IPS-NIHi7 (cell line): ENCODE measurements around the gene PCBP3.
"Not testable (repeated sequence)": the region's sequence is repeated elsewhere in the genome, so short reads cannot be mapped to it uniquely, and the experiment has no call there.

ENCODE experiments used
- DNase-seq: peaks from one replicate; pipeline ENCODE4 v3.0.0; 2012; ENCODE audit warnings: mixed read lengths; ENCODE audit errors: extremely low spot score

PCBP3 gene

DNA sequence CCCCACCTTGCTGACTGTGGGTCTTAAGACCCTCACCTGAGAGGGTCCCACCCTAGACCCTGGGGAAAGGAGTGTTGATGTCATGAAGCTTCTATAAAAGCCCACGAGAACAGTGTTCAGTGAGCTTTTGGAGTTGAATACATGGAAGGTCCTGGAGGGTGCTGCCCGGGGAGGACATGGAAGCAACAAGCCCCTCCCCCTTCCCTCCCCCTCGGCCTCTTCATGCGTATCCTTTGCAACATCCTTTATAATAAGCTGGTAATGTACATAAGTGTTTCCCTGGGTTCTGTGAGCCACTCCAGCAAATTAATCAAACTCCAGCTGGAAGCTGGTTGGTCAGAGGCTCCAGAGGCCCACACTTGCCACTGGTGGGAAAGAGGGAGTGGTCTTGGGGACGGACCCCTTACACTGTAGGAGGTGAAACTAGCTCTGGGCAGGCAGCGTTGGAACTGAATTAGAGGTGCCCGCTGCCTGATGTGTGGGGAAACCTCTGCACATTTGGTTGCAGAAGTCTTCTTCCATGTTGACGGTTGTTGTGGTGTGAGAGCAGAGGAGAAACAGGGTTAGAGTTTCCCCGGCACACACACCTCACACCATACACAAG lies 323.4 kb downstream of the PCBP3 start:
- no peak for DNase-seq

DNA sequence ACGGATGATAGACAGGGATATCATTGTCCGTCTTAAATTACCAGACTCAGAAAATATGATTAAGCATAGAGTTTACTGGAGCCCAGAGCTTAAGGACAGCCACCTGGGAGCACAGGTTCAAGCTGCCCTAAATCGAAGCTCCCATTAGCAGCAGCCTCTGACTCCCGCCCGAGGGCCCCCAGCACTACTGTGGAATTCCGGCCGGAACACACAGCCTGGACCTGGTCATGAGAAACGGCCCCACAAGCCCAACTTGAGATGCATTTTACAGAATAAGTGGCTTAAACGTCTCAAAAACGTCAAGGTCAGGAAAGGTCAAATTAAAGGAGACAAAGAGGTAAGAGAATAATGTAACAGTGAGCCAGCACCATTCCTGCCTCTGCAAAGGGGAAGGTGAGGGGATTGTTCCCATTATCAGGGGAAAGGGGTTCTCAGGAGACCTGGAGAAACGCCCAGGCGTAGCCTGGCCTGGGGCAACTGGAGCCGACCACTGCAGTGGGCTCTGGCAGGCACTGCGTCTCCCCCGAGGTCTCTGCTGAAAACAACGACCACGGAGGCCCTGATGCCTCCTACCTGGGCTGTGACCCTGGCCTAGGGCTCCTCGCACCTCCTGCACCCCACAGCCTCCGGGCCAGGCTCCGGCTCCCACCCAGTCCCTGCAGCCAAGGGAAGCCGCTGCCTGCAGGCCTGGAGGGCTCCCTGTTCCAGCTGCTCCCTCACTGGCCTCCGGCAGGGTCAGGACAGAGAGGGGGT lies 326.6 kb downstream of the PCBP3 start:
- DNase-seq, result no peak

DNA sequence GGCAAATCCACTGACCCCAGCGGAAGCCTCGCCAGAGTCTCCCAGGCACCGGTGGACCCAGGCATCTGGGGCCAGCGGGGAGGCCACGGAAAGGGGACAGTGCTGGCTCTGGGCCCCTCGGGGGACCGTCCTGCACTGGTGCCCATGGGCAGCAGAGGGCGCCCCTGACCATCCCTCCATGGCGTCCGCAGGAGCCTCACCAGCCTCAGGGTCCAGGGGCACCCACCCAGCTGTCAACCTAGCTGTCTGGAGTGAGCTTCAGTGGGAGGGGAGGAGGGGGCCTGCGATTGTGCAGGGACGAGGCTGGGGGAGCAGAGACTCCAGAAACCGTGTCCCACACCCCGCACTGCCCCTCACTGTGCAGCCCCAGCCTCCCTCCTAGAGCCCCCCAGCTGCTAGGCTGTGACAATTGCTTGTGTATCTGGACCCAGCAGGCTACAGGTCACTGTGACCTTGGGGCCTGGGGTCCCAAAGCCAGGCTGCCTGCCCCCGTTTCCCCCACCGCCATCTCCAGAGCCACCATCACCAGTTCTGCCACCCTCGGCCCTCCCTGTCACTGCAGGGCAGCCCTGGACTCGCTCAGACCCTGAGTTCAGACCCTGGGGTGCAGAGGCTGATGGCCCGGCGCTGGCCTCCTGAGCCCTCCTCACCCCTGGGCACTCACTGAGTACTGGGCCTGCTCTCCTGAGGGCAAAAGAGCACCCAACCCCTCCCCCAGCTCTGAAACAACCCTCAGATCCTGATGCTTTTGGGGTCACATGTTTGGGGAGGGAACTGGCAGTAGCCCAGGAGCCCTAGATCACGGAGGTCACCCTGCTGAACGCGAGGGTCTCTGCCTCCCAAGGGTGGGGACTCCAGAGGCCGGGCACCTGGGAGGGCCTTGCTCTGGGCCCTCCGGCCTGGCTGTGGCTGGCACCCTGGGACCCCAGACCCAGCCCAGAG lies 327.4 kb downstream of the PCBP3 start:
- DNase-seq, result peak; percentile 93

DNA sequence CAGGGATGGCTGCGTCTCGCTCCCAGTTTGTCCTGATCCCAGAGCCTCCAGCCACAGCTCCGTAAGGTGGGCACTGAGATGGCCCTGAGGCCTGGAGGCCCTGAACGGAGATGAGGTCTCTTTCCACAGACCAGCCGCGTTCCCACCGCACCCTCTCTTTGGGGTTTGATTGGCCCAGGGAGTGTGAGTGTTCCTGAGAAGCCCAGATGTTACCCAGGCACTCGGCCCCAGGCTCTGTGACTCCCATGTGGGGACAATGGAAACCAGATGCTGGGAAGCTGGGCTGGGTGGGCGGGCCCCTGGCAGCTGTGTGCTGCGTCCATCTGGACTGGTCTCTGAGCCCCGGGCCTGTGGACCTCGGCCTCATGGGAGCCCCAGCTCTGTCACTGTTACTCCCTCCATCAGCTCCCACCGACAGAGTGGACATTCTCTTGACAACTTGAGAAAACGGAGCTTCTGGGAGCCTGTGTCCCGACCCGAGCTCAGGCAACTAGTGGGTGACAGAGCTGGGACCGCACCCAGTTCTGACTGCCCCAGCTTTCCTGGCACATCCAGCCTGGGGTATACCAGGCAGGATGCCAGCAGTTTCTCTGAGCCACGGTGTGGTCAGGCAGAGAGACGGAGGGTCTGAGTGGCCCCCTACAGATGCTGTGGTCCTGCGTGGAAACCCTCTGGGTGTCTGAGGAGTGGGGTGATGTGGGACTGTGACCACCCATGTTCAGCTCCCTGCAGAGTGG lies 328.3 kb downstream of the PCBP3 start:
- no peak for DNase-seq

DNA sequence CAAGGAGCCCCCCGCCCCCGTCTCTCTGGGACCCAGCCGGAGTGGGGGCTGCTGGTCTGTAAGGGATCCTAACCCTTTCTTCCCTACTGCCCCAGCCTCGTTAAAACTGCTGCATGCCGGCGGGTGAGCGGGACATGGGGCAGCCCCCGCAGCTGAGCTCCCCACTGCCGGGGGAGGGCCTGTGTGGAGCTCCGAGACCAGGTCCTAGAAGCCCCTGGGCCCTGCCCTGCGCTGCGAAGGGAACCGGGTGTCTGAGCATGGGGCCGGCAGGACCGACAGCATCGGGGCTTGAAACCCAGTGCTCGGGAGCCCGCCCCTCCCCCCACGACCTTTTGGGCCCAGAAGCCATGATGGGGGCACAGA lies 328.8 kb downstream of the PCBP3 start:
- DNase-seq, result no peak

DNA sequence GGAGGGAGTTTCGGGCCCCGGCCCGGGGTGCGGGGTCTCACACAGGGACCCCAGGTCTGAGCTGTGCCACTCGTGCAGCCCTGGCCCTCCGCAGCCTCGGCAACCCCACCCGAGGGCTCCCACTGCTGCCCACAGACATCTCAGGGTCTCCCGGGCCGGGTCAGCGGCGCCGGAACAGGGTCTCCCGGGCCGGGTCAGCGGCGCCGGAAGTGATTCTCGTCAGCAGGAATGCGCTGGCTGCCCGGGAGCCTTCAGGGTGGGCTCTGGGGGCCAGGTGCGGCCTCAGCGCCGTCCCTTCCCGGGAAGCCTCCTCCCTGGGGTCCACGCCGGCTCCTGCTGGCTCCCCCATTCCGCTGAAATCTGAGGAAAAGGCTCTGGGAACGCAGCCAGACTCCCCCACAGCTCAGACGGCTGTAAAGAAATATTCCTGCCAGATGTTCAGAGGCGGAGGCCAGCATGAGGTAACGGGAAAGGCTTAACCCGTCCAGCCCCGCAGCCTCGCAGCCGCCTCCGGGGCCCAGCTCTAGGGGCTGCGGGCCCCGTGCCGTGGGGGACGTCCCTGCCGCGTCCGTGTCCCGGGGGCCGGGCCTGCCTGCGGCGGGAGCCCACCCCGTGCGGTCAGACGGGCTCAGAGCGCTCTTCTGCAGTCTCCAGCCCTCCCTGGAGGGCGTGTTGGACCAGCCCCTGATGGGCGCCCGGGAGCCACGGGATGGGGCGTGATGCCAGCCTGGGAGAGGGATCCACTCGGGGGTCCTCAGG lies 329.4 kb downstream of the PCBP3 start:
- no peak for DNase-seq

DNA sequence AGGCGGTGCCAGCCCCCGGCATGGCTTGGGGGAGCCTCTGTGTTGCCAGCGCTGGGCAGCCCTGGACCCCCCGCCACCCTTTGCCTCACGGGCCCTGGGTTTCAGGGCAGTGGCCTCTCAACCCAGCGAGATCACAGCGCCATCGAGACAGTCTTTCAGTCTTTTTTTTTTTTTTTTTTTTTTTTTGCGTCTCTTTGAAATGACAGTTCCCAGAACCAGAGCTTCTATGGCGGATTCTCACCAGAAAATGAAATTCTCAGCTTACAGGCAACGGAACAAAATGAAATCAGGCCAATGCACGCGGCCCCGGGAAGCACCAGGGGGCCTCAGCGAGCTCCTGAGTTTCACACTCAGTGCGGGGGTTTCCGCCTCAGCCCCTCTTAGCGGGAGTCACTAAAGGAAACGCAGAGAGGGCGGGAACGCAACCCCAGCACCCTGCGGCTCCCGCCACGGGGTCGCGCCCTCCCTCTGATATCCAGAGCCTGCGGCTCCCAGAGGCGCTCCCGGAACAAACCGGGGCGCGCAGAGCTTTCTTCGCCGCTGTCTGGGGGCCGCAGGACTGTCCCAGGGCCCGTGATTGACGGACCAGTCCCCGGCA lies 330.0 kb downstream of the PCBP3 start:
- no peak for DNase-seq

DNA sequence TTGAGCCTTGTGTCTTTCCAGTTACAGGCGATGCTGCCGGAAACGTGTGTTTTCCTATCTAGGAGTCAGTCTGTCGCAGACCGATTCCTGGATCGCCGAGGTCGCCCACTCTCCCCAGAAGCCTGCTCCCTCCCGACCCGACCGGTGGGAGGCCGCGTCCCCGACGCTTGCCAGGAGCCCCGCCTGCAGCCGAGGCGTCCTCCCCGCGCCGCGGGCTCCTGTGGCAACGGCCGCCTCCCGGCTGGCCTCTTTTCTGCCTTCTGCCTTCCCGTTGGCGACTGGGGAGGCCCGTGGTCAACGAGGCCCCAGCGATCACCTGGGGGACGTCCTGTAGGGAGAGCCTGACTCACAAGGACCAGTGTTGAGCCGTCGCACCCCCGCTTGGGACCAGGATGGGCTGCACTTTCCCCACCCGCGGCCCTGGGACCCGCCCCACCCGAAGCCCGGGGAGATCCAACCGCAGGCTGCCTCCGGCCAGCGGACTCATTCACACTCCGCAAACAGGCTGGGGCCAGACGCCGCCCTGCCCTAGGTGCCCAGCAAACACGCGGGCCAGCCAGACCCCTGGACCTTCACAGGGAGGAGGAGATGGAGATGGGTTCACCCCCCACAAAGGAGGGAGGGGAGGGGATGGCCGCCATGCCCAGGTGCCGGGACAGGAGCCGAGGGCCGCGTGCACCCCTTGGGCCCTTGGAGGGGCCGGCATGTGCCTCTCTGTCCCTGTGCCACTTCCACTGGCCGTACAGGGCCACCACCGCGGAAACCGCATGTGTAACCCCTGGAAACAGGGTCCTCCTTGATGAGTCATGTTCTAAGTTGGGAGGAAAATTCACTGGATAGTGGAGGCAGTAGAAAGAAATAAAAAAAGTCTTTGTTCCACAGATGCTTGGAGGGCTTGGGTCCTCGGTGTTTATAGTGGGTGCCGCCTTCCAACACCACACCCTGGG lies 330.8 kb downstream of the PCBP3 start:
- DNase-seq, result peak; percentile 63

DNA sequence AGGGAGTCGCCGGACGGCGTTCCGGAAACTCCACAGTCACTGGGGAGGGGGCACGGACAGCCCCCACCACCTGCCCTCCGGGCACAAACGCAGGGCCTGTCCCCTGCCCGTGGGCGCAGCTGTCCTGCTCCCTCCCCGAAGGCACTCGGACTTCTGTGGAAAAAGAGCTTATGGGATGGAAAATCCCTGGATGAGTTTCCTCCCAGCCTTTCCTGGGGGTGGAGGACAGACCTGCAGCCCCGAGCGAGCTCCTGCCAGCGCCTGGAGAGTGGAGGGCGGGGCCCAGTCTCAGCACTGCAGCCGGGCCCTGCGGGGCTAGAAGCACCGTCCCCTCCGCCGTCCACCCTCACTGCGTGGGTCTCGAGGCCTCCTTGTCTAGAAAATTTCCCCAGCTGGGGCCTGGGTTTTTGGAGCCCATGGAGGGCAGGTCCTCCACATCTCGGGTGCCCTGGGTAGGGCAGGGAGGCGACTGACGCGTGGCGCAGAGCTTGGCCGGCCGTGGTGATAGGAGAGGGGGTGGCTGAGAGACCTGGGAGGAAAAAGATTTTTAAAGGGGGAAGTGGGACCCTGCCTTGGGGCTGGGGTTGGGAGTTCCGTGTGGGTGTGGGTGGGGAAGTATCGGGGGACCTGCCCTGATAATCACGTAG lies 331.6 kb downstream of the PCBP3 start:
- DNase-seq, result no peak

DNA sequence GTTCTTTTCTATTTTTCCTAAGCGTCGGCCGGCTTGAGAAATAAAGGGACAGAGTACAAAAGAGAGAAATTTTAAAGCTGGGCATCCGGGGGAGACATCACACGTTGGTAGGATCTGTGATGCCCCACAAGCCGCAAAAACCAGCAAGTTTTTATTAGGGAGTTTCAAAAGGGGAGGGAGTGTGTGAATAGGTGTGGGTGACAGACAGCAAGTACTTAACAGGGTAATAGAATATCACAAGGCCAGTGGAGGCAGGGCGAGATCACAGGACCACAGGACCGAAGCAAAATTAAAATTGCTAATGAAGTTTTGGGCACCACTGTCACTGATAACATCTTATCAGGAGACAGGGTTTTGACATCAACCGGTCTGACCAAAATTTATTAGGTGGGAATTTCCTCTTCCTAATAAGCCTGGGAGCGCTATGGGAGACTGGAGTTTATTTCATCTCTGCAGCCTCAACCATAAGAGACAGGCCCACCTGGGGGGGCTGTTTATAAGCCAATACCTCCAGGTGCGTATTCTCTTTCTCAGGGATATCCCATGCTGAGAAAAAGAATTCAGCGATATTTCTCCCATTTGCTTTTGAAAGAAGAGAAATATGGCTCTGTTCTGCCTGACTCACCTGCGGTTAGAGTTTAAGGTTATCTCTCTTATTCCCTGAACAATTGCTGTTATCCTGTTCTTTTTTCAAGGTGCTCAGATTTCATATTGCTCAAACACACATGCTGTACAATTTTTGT lies 332.3 kb downstream of the PCBP3 start:
- DNase-seq, result not testable (repeated sequence)

DNA sequence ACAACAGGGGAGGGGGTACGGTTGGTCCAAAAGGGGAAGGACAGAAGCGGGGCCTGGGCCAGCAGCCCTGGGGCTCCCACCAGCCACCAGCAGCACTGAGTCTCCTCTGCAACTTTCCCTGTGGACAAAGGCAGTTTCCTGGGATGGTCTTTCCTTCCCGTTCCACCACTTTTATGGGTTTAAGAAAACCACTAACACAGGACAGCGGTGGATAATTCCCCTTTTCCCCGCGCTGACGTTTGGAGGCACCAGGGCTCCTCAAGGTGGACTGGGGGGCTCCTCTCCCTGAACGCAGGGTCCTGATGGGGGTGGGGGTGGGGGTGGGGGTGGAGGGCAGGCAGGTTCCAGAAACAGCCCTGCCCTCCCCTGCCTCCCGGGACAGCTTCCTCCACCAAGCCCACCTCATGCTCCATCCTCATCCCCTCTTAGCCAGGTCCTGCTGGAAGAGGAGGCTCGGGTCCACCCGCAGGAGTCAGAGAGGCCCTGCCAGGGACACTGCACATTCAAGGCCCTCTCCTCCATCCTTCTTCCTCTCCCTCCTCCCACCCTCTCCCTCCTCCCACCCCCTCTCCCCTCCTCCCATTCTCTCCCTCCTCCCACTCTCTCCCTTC lies 333.3 kb downstream of the PCBP3 start:
- no peak for DNase-seq

DNA sequence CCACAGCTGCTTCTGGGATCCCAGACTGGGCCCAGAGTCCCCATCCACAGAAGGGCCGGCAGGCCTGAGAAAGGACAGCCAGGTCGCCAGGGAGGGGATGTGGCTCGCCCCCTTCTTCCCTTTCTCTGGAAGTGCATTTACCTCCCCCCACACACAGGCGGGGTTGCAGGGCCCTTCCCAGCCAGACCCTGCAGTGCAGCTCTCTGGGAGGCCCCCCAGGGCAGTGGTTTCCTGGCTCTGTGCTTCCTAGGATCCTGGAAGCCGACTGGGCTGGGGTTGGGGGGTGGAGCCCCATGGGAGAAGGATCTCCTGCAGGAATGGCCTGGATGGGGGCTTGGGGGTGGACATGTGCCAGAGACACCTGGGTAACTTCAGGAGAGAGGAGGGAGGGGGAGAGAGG lies 333.9 kb downstream of the PCBP3 start:
- no peak for DNase-seq

DNA sequence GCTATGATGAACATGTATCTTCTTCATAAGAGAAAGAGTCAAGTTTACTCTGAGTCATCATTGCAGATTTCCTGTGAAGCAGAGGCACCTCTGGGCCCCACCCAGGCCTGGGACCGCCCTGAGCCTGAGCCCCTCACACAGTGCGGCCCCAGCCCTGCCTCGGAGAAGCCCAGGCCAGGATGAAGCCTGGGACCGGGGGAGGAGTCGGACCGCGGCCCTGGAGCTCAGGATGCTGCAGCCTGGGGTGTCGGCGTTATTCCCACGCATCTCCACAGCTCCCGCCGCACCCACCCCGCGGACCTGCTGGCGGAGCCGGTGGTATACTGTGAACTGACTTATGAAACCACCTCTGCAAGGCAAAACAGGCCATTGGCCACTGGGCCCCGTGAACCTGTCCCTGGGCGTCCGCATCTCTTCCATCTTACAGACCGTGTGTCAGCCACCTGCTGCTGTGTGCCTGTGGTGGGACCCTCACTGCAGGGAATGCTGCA lies 335.7 kb downstream of the PCBP3 start:
- DNase-seq, result no peak

DNA sequence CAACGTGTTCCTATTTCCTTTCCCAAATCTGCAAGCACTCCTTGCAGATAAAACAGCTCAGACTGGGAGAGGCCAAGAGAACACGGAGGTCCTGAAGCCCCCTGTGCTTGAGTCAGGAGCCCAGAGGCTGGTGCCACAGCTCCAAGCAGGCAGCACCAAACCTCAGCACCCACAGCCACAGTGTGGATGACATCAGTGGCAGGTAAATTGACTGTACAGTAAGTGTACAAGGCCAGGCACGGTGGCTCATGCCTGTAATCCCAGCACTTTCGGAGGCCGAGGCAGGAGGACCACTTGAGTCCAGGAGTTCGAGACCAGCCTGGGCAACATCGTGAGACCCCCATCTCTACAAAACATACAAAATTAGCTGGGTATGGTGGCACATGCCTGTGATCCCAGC lies 336.1 kb downstream of the PCBP3 start:
- DNase-seq, result no peak

DNA sequence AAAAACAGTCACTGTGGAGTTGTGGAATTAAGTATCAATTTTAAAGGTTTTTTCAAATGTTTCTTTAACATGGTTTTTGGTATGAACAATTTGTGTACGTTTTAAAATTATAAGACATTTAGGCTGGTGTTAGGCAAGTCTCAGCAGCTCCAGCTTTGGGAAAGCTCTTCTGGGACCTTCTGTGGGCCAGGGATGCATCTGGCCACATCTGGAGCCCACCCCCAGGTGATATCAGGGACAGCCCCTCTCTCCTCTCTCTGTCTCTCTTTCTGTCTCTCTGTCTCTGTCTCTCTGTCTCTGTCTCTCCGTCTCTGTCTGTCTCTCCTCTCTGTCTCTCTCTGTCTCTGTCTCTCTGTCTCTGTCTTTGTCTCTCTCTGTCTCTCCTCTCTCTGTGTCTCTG lies 336.7 kb downstream of the PCBP3 start:
- DNase-seq, result no peak

DNA sequence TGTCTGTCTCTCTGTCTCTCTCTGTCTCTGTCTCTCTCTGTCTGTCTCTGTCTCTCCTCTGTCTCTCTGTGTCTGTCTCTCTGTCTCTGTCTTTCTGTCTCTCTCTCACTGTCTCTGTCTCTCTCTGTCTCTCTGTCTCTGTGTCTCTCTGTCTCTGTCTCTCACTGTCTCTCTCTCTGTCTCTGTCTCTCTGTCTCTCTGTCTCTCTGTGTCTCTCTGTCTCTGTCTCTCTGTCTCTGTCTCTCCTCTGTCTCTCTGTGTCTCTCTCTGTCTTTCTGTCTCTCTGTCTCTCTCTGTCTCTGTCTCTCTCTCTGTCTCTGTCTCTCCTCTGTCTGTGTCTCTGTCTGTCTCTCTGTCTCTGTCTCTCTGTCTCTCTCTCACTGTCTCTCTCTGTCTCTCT lies 337.2 kb downstream of the PCBP3 start:
- no peak for DNase-seq

DNA sequence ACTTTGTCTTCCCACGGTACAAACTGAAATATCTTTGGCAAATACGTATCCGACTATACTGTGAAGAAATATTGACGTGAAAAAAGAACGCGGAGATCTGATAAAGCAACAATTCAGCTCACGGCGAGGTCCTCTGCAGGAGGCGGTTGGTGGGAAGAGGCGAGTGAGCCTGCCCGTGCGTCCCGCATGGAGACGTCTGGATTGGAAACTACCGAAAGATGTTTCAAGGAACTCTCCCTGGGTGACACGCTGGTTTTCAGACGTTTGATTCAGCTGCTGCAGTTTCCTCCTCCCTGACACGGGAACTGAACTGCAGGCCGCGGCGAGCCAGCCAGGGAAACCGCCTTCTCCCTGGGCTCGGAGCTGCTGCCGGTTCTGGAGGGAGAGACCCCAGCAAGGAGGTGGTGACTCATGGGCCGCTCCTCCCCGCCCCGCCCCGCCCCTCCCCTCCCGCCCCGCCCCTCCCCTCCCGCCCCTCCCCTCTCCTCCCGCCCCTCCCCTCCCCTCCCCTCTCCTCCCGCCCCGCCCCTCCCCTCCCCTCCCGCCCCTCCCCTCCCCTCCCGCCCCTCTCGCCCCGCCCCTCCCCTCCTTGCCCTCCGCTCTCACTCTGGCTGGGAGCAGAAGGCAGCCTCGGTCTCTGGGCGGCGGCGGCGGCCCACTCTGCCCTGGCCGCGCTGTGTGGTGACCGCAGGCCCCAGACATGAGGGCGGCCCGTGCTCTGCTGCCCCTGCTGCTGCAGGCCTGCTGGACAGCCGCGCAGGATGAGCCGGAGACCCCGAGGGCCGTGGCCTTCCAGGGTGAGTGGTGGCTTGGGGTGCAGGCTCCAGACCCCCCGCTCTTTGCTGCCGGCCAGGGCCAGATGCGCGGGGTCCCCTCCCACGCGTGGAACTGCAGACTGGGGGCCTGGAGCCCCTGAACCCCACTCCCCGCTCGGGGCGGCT lies 337.9 kb downstream of the PCBP3 start, which contains the start of gene COL6A1:
Gene COL6A1 (plus strand): TSS at position 620 of the 941 bp plus-strand sequence. CDS start 81 bp downstream, at position 701.
- DNase-seq, result peak; percentile 91
